CD4-positive, alpha-beta T cell treated with Interleukin-17A for 4 hours (primary cell): Measurements from ENCODE around the gene GSG1L.
A peak's percentile ranks its signal among the peaks of the same experiment; 100 is the strongest.

ENCODE experiments used
- DNase-seq: peaks from one replicate; pipeline ENCODE4 v3.0.0-alpha.2; 2020; ENCODE audit warnings: mixed read lengths

GSG1L gene

DNA sequence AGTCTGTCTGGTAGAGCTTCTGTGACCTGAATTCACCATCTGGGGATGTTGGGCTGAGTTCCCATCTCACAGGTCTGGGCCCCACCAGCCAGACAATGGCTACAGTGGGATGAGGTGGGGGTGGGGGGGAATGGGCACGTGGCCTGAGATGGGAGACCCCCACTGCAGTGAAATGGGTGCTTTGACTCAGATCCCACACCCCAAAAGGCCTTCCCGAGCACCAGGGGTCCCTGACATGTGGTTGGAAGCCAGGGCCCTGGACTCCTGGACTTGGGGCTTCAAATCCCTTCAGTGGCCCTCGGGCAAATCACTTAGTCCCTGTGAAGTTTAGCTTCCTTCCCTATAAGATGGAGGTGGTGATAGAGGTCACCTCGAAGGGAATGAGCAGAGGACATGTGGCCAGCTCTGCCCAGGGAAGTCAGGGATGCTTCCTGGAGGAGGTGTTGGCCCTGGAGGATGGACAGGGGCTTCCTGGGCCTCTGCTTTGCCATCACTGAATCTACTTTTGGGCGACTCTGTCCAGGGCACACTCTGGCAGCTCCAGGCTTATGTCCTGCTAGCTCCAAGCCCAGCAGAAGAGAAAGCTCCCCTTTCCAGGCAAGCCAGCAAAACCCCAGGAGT, 295.4 kb downstream of the GSG1L start:
- DNase-seq = no peak

DNA sequence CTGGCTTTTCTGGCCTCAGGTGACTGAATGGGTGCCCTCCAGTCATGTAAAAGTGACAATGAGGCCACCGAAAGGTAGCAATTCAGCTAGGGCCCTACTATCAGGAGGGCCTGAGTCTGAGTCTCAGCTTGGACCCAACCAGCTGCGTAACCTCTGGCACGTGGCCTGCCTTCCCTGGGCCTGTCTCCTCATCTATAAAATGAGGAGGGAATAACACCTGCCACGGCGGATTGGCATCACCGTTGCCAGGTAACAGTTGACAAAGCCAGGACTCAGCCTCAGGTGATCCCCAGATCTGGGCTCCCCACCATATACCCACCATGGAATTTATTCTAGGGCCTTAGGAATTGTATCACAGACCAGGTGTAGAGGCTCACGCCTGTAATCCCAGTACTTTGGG, 296.4 kb downstream of the GSG1L start:
- no peak for DNase-seq

DNA sequence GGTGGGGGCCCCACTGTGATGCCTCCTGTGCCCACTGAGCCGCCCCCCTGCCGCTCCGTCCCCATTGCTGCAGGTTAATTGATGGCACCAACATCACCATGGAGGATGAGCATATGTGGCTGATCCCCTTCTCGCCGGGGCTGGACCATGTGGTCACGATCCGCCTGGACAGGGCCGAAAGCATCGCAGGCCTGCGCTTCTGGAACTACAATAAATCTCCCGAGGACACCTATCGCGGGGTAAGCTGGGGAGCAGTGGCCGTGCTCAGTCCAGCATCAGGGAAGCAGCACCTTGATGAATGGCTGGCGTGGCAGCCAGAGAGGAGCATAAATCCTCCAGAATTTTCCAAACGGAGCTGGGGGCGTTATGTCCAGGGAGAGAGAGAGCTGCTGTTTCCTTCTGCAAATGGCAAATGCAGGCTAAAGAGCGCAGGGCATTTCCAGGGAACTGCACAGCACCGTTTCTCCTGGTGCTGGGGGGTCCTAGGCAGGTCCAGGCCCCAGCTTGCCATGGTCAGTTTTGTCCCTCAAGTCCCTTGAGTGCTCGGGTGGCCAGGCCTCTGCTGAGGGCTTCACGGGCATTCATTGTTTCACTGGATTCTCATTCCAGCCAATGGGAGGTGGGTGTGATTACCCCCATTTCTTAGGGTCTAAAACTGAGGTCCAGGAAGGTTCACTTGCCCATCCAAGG, 297.1 kb downstream of the GSG1L start:
- no peak for DNase-seq

- DNase-seq = no peak
These were observed 298.4 kb downstream of the GSG1L start for GRCh38 chr16:27764869-27765675.

DNA sequence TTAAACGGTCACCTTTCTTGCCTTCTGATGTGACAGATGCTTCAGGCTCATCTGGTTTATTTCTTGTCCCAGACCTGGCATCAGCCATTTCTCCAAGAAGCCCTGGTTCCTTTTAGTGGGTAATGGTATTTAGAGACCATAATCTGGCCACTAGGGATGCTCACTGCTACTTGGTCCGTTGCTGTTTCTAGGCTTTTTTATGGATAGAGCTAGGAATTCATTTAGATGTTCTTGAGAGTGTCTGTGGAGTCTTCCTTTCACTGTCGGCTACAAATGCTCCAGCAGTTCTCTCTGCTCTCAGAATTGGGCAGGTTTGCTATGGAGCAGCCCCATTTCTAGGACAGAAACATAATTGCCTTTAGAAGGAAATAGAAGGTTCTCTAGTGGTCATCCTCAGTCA, 299.1 kb downstream of the GSG1L start:
- no peak for DNase-seq

DNA sequence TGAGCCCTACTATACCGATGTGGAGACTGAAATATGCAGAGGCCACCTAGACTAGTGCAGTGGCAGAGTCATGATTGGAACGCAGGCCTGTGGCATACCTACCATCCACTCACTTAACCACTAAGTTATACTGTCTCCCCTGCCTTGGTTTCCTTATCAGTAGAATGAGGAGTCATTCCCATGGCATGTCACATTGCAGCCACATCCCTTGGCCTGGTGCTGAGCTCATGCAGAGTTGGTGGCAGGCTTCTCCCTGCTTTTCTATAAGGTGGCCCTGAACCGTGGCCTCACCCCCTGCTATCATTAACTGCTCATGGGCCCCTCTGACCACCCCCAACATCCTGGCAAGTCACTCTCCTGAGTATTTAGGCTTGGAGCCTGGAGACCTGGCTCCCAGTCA, 301.1 kb downstream of the GSG1L start:
- DNase-seq = no peak

DNA sequence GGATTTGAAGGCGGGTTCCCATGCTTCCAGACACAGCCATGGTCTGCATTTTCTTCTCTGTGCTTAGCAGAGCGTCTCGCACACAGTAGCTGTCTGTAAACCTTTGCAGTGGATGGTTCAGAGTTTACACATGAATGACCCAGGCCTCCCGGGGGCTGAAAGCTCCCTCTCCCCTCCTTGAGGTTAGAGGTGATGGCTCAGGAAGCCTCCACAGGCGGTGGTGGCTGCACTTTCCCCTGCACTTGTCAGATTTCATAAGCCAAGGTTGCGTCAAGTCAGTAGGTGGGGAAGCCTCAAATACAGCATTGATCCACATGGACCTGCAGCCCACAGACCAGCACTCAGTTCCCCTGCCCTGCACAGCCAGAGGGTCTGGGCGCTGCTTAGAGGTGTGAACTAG, 301.7 kb downstream of the GSG1L start:
- DNase-seq = no peak

DNA sequence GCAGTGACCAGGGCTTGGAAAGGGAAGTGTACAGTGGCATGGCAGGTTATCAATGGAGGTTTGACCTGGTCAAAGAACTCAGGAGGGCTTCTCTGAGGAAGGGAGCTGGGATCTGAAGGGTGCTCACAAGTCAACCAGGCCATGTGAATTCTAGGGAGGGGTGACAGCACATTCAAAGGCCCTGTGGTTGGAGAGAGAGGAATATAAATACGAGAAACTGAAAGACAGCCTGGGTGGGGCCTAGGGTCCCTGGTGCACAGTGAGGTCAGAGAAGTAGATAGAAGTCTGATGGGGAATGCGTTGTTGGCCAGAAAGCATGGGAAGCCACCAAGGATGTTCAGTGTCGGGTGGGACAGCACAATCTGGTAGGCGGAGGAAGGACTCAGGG, 302.7 kb downstream of the GSG1L start:
- no peak for DNase-seq

- DNase-seq = no peak
These were observed 303.3 kb downstream of the GSG1L start for GRCh38 chr16:27759967-27760788.

- DNase-seq = no peak
These were observed 304.1 kb downstream of the GSG1L start for GRCh38 chr16:27759301-27759871.

- no peak for DNase-seq
These were observed 305.0 kb downstream of the GSG1L start for GRCh38 chr16:27758544-27758943.

GRCh38 chr16:27756206-27756970, 307.1 kb downstream of the GSG1L start:
- no peak for DNase-seq

- no peak for DNase-seq
These were observed 308.5 kb downstream of the GSG1L start for GRCh38 chr16:27754788-27755690.

DNA sequence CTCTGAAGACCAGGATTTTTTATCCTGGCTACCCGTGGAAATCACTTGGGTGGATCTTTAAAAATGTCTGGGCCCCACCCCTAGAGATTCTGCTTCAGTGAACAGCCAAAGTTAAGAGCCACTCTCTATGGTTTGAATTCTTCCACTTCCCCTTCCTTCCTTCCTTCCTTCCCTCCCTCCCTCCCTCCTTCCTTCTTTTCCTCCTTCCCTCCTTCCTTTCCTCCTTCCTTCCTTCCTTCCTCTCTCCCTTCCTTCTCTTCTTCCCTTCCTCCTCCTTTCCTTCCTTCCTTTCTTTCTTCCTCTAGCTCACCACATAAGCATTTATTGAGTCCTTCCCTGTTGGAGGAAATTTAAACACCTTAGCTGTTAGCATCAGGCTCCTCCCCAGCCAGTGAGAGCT, 310.0 kb downstream of the GSG1L start:
- DNase-seq = no peak

DNA sequence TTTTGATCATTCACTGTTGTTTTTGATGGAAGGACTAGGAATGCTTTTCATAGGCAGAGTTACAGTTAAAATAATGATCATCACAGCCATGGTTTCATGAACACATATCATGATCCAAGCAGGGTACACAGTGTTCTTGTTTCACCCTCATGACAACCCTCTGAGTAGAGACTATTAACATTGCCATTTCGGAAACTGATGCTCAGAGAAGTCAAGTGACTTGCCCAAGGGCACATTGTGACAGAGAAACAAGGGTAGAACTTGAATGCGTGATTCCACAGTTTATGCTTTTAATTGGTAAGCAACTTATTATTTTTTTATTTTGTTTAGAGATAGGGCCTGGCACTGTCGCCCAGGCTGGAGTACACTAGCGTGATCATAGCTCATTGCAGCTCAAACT, 311.3 kb downstream of the GSG1L start:
- DNase-seq = no peak

- no peak for DNase-seq
These were observed 311.8 kb downstream of the GSG1L start for GRCh38 chr16:27751676-27752075.

- no peak for DNase-seq
These were observed 312.3 kb downstream of the GSG1L start for GRCh38 chr16:27751233-27751632.

- no peak for DNase-seq
These were observed 313.6 kb downstream of the GSG1L start for GRCh38 chr16:27749946-27750345.

DNA sequence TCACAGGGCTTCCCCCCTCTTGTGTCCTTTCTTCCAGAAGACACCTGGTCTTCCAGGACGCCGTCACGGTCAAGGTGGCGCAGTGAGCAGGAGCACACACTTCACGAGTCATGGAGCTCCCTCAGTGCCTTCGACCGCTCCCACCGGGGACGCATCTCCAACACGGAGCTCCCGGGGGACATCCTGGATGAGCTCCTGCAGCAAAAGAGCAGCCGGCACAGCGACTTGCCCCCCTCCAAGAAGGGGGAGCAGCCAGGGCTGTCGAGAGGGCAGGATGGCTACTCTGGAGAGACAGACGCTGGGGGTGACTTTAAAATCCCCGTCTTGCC, 314.0 kb downstream of the GSG1L start:
- no peak for DNase-seq

DNA sequence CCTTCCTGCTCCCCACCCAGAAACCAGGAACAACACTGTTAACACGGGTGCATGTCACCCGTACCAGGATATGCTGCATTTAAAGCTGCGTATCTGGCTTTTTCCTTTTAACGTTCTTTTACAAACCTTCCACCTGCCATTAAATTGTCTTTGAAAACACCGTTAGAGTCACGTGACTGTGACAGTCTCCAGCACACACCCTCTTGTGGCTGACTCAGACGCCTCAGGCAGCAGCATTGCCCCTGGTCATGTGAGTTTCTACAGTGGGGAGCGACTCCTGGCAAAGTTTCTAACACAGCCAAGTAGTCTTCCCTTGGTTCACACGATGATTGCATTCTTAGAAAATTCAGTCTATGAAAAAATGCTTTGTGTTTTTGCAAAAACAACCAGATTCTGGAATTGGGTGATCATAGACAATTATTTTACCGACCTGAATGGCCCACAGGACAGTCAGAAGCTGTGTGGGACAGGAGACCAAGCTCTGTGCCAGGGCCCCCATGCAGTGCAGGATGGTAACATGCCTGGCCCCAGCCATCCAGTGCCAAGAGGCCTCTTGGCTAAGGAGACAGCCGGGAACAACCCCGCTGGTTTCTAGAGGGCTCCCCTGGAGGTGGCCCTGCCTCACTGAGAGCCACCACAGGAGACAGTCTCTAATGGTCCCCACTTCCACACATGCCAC, 314.5 kb downstream of the GSG1L start:
- DNase-seq = peak; percentile 52

GRCh38 chr16:27747946-27748345, 315.6 kb downstream of the GSG1L start:
- DNase-seq = no peak
